HG03442 (cell line): Measurements from ENCODE around the gene KCNG1.
A peak's percentile ranks its signal among the peaks of the same experiment; 100 is the strongest.
"Not testable (repeated sequence)": the region's sequence is repeated elsewhere in the genome, so short reads cannot be mapped to it uniquely, and the experiment has no call there.

ENCODE experiments used
- ATAC-seq: cut with Tn5 transposase; IDR thresholded peaks from one replicate; pipeline ENCODE4 v1.9.1; 2021; ENCODE audit warnings: mild to moderate bottlenecking, moderate library complexity; ENCODE audit not compliant: unreplicated experiment

KCNG1 gene

GRCh38 chr20:51022803-51023616 lies at the start of gene KCNG1:
KCNG1 (minus strand) TSS chr20:51023107; CDS start chr20:51010338, 12,769 bp downstream.
- peak; percentile 47 for ATAC-seq

- ATAC-seq, result no peak
Measured at GRCh38 chr20:51070621-51071020, 47.7 kb upstream of the KCNG1 start.

- ATAC-seq, result no peak
Measured at GRCh38 chr20:51067792-51068191, 44.9 kb upstream of the KCNG1 start.

- ATAC-seq, result no peak
Measured at GRCh38 chr20:51065615-51066014, 42.7 kb upstream of the KCNG1 start.

- no peak for ATAC-seq
Measured at GRCh38 chr20:51064137-51064536, 41.2 kb upstream of the KCNG1 start.

- ATAC-seq, result no peak
Measured at GRCh38 chr20:51062065-51062464, 39.2 kb upstream of the KCNG1 start.

GRCh38 chr20:51061418-51062045 lies 38.6 kb upstream of the KCNG1 start:
- ATAC-seq, result no peak

- ATAC-seq, result no peak
Measured at GRCh38 chr20:51060301-51060700, 37.4 kb upstream of the KCNG1 start.

- ATAC-seq, result no peak
Measured at GRCh38 chr20:51059862-51060261, 37.0 kb upstream of the KCNG1 start.

GRCh38 chr20:51058017-51058416 lies 35.1 kb upstream of the KCNG1 start:
- no peak for ATAC-seq

- no peak for ATAC-seq
Measured at GRCh38 chr20:51054233-51054632, 31.3 kb upstream of the KCNG1 start.

GRCh38 chr20:51050531-51051075 lies 27.7 kb upstream of the KCNG1 start:
- ATAC-seq, result no peak

- ATAC-seq, result no peak
Measured at GRCh38 chr20:51046021-51046985, 23.4 kb upstream of the KCNG1 start.

GRCh38 chr20:51045492-51045891 lies 22.6 kb upstream of the KCNG1 start:
- not testable (repeated sequence) for ATAC-seq

GRCh38 chr20:51044796-51045195 lies 21.9 kb upstream of the KCNG1 start:
- no peak for ATAC-seq

GRCh38 chr20:51043811-51044210 lies 20.9 kb upstream of the KCNG1 start:
- ATAC-seq, result no peak

- ATAC-seq, result no peak
Measured at GRCh38 chr20:51042657-51043247, 19.8 kb upstream of the KCNG1 start.

GRCh38 chr20:51042064-51042463 lies 19.2 kb upstream of the KCNG1 start:
- no peak for ATAC-seq

- no peak for ATAC-seq
Measured at GRCh38 chr20:51037532-51038115, 14.7 kb upstream of the KCNG1 start.

- ATAC-seq, result no peak
Measured at GRCh38 chr20:51036827-51037531, 14.1 kb upstream of the KCNG1 start.
